ENCODE results near the gene TTC12. TPM values are rescaled to one million over a fixed set of nuclear protein-coding genes. Genes with fewer than 3 reads are reported as not detected.

TTC12 gene
- total and polyA plus RNA-seq, 7 donors, result 2.5 to 7.7 (median 3.9) TPM

DNA sequence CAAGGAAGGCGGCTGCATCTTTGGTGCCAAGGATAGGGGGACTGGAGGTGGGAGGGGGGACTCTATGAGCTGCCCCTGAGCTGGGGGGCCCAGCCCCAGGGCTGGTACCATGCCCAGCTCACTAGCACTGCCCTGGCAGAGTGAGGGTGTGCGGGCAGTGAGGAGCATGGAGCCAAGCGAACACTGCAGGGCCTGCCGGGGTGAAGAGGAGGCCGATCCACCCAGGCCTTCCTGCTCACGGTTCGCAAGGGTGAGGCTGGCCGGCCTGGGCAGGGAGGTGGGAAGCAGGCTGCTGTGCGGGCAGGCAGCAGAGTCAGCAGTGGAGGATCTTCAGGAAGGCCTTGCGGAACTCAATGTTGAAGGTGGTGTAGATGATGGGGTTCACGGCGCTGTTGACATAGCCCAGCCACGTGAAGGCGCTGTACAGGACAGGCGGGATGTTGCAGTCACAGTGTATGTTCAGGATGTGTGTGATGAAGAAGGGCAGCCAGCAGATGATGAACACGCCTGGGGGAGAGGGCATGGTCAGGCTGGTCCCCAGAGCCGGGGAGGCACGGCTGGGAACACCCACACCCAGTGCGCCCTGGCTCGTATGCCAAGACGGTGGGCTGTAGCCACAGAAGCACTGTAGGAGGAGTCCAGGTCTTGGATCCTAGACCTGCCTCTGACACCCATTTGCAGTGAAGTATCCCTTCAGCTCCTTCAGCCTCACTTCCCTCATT lies 96.2 kb downstream of the TTC12 start:
- ATAC-seq (no peak), DNase-seq (no peak)
- Histone ChIP-seq H3K4me1 (no peaks in the 10 kb centered on the region), H3K27me3 (ENCODE audit: insufficient read depth in 3 of 3, low read length in 2 of 3) (peaks cover 0 to 2% (median 0%) of the 10 kb centered on the region in 3 donors), H3K36me3 (ENCODE audit: insufficient read depth in 1 of 2, low read depth in 1 of 2) (no peaks in the 10 kb centered on the region), H3K9me3 (no peaks in the 10 kb centered on the region), H3K4me3 (no peak overlapping the region), H3K27ac (no peak overlapping the region)
- 89 to 91% (median 91%) methylated on average over 21 of the region's 21 CpGs for WGBS, 3 donors
- TF ChIP-seq CTCF (IDR thresholded peaks at IDR 0.05), result no peak
- intact Hi-C loops (cut with DNase I), result no loop called here

GRCh38 chr11:113411536-113411935 lies 97.2 kb downstream of the TTC12 start:
- Histone ChIP-seq H3K9me3 (no peaks in the 10 kb centered on the region), H3K27ac (no peak overlapping the region), H3K4me1 (no peaks in the 10 kb centered on the region), H3K27me3 (ENCODE audit: insufficient read depth in 3 of 3, low read length in 2 of 3) (peaks cover 0 to 2% (median 0%) of the 10 kb centered on the region in 3 donors), H3K4me3 (no peak overlapping the region), H3K36me3 (ENCODE audit: insufficient read depth in 1 of 2, low read depth in 1 of 2) (no peaks in the 10 kb centered on the region)
- 34 to 55% (median 39%) methylated on average over 2 to 3 of the region's 3 CpGs for WGBS, 3 donors
- no peak for ATAC-seq
- DNase-seq, result no peak
- intact Hi-C loops (cut with DNase I), result no loop called here
- no peak for TF ChIP-seq CTCF (IDR thresholded peaks at IDR 0.05)

- H3K4me1 ChIP-seq, result no peaks in the 10 kb centered on the region
- WGBS, 3 donors, result 82 to 92% (median 86%) methylated on average over 9 of the region's 9 CpGs
- no peak for TF ChIP-seq CTCF (IDR thresholded peaks at IDR 0.05)
- H3K9me3 ChIP-seq, result no peaks in the 10 kb centered on the region
- DNase-seq, result no peak
- H3K27ac ChIP-seq, result no peak overlapping the region
- peaks cover 0 to 2% (median 0%) of the 10 kb centered on the region in 3 donors for H3K27me3 ChIP-seq (ENCODE audit: insufficient read depth in 3 of 3, low read length in 2 of 3)
- ATAC-seq, result no peak
- H3K36me3 ChIP-seq (ENCODE audit: insufficient read depth in 1 of 2, low read depth in 1 of 2), result no peaks in the 10 kb centered on the region
- intact Hi-C loops (cut with DNase I), result no loop called here
- H3K4me3 ChIP-seq, result no peak overlapping the region
These were observed 98.3 kb downstream of the TTC12 start for GRCh38 chr11:113412675-113413074.

DNA sequence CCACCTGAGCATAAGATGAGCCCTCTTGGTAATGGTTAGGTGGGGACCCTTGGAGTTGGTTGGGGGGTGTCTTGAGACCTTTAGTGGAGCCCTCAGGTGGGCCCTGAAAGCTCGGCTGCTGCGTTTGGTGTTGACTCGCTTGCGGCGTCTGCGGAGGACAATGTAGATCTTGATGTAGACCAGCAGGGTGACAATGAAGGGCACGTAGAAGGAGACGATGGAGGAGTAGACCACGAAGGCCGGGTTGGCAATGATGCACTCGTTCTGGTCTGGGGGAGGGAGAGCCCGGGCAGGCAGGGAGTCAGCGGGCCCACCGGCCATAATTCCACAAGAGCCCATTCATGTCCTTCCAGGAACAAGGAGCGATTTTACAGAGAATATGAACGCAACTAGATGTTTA lies 101.0 kb downstream of the TTC12 start:
- Histone ChIP-seq H3K27me3 (ENCODE audit: insufficient read depth in 3 of 3, low read length in 2 of 3) (peaks cover 0 to 3% (median 2%) of the 10 kb centered on the region in 3 donors), H3K36me3 (ENCODE audit: insufficient read depth in 1 of 2, low read depth in 1 of 2) (no peaks in the 10 kb centered on the region), H3K27ac (no peak overlapping the region), H3K9me3 (no peaks in the 10 kb centered on the region), H3K4me1 (no peaks in the 10 kb centered on the region), H3K4me3 (no peak overlapping the region)
- ATAC-seq, result no peak
- no peak for TF ChIP-seq CTCF (IDR thresholded peaks at IDR 0.05)
- 94 to 95% (median 95%) methylated on average over 16 of the region's 16 CpGs for WGBS, 3 donors
- DNase-seq, result no peak
- intact Hi-C loops (cut with DNase I), result no loop called here

Other genes starting within 250 kb of the TTC12 start
- under 1 TPM in 3 of 4 donors, not detected in 1; 0.11 to 0.34 (median 0.29) TPM for gene ANKK1, start 73.2 kb downstream of the TTC12 start, total RNA-seq
- gene ANKK1, start 73.2 kb downstream of the TTC12 start, polyA plus RNA-seq, result under 1 TPM in 2 of 3 donors, not detected in 1; 0.04 to 0.32 TPM
- gene DRD2, start 160.8 kb downstream of the TTC12 start, total RNA-seq, result under 1 TPM in 3 of 4 donors, not detected in 1; 0.12 to 0.24 (median 0.17) TPM
- gene DRD2, start 160.8 kb downstream of the TTC12 start, polyA plus RNA-seq, result under 1 TPM; 0.03 to 0.18 (median 0.05) TPM